ENCODE results near the gene PROS1. TPM values are rescaled to one million over a fixed set of nuclear protein-coding genes. Genes with fewer than 3 reads are reported as not detected.
A peak's percentile ranks its signal among the peaks of the same experiment; 100 is the strongest.

PROS1 gene
- total and polyA plus RNA-seq, 9 of the 15 experiments (the other 6 are each of a cell fraction or from before 2014, with no cell fraction given): 5.5 to 50.5 (median 22.7) TPM

- TF ChIP-seq CHD7 (IDR thresholded peaks at IDR 0.05; ENCODE audit: low read depth, low read length): no peak
- TF ChIP-seq C11orf30 (IDR thresholded peaks at IDR 0.05; ENCODE audit: low read depth): 0 out of 2 replicates have a peak, but pooled peaks have one; percentile 28
Measured at GRCh38 chr3:93983408-93983807, 9.7 kb upstream of the PROS1 start (continued).

All from K562 (cell line).